Liver (tissue), 2 donors: Measurements from ENCODE around the gene LIN9.

Experiments used
- TF ChIP-seq, protein P1 (sequence below): IDR thresholded peaks from 2 replicates; pipeline ENCODE4 v1.6.1; 2016; ENCODE audit warnings: antibody characterized with exemption
- TF ChIP-seq, protein P2 (sequence below): fragments of 150-350 bp; IDR thresholded peaks from 2 replicates; pipeline ENCODE4 v1.5.1; 2017; ENCODE audit warnings: improper control_type of control experiment, low read depth, low read length; ENCODE audit not compliant: missing input control
- donor health status: healthy.

DNA sequence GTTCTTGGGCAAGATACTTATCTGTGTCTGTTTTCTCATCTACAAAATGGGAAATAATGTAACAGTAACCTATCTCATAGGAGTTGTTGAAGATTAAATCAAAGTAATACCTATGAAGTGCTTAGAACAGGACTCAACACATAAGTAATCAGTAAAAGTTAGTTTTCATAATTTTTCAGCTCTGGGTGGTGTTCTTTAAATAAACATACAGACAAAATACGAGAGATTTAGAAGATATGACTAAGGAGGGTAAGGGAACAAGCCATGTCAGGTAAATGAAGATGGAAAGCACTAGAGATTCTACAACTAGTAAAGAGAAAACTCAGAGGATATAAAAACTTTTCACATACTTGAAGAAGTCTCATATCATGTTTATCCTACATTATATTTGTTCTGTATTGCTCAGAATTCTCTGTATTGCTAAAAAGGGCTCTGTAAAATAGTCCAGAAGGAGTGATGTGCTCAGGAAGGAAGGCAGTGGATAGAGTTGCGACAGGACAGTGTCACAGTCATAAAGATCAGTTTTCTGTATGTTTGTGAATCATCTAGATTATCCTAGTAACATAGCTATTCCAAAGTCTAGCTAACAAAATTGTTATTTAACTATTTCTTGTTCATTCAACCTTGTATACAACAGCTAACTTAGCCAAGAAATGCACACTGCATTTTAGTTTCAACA, 16.0 kb downstream of the LIN9 start:
- TF ChIP-seq, protein P1, sequence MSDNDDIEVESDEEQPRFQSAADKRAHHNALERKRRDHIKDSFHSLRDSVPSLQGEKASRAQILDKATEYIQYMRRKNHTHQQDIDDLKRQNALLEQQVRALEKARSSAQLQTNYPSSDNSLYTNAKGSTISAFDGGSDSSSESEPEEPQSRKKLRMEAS = no peak
- TF ChIP-seq, protein P2, sequence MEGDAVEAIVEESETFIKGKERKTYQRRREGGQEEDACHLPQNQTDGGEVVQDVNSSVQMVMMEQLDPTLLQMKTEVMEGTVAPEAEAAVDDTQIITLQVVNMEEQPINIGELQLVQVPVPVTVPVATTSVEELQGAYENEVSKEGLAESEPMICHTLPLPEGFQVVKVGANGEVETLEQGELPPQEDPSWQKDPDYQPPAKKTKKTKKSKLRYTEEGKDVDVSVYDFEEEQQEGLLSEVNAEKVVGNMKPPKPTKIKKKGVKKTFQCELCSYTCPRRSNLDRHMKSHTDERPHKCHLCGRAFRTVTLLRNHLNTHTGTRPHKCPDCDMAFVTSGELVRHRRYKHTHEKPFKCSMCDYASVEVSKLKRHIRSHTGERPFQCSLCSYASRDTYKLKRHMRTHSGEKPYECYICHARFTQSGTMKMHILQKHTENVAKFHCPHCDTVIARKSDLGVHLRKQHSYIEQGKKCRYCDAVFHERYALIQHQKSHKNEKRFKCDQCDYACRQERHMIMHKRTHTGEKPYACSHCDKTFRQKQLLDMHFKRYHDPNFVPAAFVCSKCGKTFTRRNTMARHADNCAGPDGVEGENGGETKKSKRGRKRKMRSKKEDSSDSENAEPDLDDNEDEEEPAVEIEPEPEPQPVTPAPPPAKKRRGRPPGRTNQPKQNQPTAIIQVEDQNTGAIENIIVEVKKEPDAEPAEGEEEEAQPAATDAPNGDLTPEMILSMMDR = no peak
